T-helper 2 cell treated with Interferon-gamma antibody and Interleukin-4, amounts not matched to agents 5 μg/mL and 100 μg/mL, for 36 hours (primary cell): ENCODE measurements around the gene PIGV.
A peak's percentile ranks its signal among the peaks of the same experiment; 100 is the strongest.

Experiments
- DNase-seq: peaks from one replicate; pipeline ENCODE4 v3.0.0; 2021; ENCODE audit warnings: low spot score
- H3K27ac Mint-ChIP-seq: one replicate; pipeline ENCODE4 v1.8.0; 2021; ENCODE audit warnings: mild to moderate bottlenecking, mixed read lengths
- H3K27me3 Mint-ChIP-seq: one replicate; pipeline ENCODE4 v1.8.0; 2021; ENCODE audit warnings: low read depth, mixed read lengths
- H3K36me3 Mint-ChIP-seq: one replicate; pipeline ENCODE4 v1.8.0; 2021; ENCODE audit warnings: low read depth, mixed read lengths
- H3K4me1 Mint-ChIP-seq: one replicate; pipeline ENCODE4 v1.8.0; 2021; ENCODE audit warnings: low read depth, mixed read lengths
- H3K4me3 Mint-ChIP-seq: one replicate; pipeline ENCODE4 v1.8.0; 2022; ENCODE audit warnings: mild to moderate bottlenecking, moderate library complexity, mixed read lengths
- H3K9me3 Mint-ChIP-seq: one replicate; pipeline ENCODE4 v1.8.0; 2021; ENCODE audit warnings: mixed read lengths

PIGV gene

GRCh38 chr1:26787706-26788514 is at the start of gene PIGV:
Gene PIGV, plus strand, starts transcription at chr1:26787950. Its CDS starts 2,866 bp downstream, at chr1:26790816.
- H3K36me3 Mint-ChIP-seq, result peaks cover 6% of the 10 kb centered on the region
- H3K27ac Mint-ChIP-seq, result peak within 1 kb of the TSS; percentile 99
- no peaks in the 10 kb centered on the region for H3K27me3 Mint-ChIP-seq
- H3K9me3 Mint-ChIP-seq, result no peaks in the 10 kb centered on the region
- H3K4me3 Mint-ChIP-seq, result peak within 1 kb of the TSS; percentile 94
- peak; percentile 88 for DNase-seq
- H3K4me1 Mint-ChIP-seq, result peaks cover 65% of the 10 kb centered on the region

DNA sequence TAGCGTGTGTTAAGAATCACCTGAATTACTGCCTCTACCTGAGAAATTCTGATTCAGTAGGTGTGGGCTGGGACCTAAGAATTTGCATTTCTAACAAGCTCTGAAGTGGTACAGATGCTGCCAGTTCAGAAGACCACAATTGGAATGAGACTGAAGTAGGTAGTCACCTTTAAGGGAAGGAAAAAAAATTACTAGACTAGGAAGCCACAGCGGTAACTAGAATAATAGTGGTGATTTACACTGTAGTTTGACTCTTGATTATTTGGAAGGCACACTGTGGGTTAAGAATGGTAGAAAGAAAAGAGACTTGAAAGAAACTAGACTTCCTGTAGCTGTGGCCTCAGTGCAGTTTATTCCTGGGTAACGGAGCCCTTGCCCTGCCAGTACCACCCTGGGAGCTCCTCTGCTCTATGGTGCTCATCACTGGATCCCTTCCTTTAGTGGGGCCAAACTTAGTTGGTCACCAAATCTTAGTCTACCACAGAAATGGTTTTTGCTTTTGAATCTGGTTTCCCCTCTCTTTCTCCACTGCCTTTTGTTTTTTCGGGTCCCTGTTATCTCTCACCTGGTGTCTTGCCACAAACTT is 48.3 kb upstream of the PIGV start:
- peaks cover 47% of the 10 kb centered on the region for H3K4me1 Mint-ChIP-seq
- no peak for DNase-seq
- H3K9me3 Mint-ChIP-seq, result no peaks in the 10 kb centered on the region
- H3K4me3 Mint-ChIP-seq, result peak overlapping the region; percentile 49
- peaks cover 62% of the 10 kb centered on the region for H3K36me3 Mint-ChIP-seq
- H3K27ac Mint-ChIP-seq, result peak overlapping the region; percentile 60
- H3K27me3 Mint-ChIP-seq, result no peaks in the 10 kb centered on the region

DNA sequence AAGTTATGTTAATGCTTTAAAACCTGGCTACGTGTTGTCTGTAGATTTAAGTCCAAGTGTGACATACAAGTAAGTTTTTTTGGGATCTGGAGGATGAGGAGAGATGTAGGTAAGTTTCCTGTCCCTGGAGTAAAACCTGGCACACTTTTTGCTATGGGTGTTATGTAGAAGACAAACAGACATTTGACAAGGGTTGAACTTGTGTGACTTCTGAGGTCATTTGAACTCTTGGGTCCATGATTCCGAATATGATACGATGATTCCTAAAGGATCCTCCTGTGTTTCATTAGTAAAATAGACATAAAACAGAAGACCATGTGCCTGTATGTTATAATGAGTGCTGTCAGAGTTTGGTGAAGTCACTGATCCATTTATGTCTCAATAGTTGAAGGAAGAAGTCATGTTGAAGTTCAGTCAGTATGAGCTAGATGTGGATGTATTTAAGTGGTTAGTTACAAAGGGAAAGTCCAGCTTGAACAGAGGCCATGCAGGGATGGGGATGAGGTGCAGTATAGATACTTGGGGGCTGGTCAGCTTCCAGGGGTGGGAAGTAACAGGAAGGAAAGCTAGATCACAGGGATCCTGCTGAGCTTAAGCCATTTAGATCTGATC is 47.6 kb upstream of the PIGV start:
- no peaks in the 10 kb centered on the region for H3K27me3 Mint-ChIP-seq
- H3K27ac Mint-ChIP-seq, result peak overlapping the region; percentile 64
- peaks cover 64% of the 10 kb centered on the region for H3K36me3 Mint-ChIP-seq
- no peak overlapping the region for H3K4me3 Mint-ChIP-seq
- peaks cover 54% of the 10 kb centered on the region for H3K4me1 Mint-ChIP-seq
- DNase-seq, result no peak
- H3K9me3 Mint-ChIP-seq, result no peaks in the 10 kb centered on the region

DNA sequence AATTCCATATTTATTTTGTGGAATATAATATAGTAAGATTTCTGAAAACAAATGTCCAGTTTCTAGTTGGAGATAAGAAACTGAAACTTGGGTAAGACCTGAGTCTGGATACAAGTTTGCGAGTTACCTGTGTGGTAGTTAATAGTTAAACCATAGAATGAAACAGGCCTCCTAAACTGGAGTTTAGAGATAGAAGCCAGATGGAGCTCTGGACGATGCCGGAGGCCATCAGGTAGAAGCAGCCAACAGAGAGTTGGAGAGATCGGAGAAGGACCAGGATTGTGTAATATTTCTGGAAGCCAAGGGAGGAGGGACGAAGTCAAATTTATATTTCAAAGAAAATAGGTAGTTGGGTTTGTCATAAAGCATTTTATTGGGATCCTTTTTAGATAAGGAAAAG is 46.8 kb upstream of the PIGV start:
- Mint-ChIP-seq H3K27ac (no peak overlapping the region), H3K9me3 (no peaks in the 10 kb centered on the region), H3K27me3 (no peaks in the 10 kb centered on the region)

GRCh38 chr1:26743426-26744059 is 44.2 kb upstream of the PIGV start:
- no peaks in the 10 kb centered on the region for H3K9me3 Mint-ChIP-seq
- H3K4me1 Mint-ChIP-seq, result peaks cover 70% of the 10 kb centered on the region
- peak overlapping the region; percentile 69 for H3K4me3 Mint-ChIP-seq
- H3K36me3 Mint-ChIP-seq, result peaks cover 71% of the 10 kb centered on the region
- H3K27ac Mint-ChIP-seq, result peak overlapping the region; percentile 86
- no peak for DNase-seq
- no peaks in the 10 kb centered on the region for H3K27me3 Mint-ChIP-seq

More for the DNA sequence above, 46.8 kb upstream of the PIGV start:
- H3K4me1 Mint-ChIP-seq, result peaks cover 55% of the 10 kb centered on the region
- H3K36me3 Mint-ChIP-seq, result peaks cover 58% of the 10 kb centered on the region
- no peak overlapping the region for H3K4me3 Mint-ChIP-seq
- no peak for DNase-seq

GRCh38 chr1:26744075-26744959 is 43.4 kb upstream of the PIGV start:
- Mint-ChIP-seq H3K9me3 (no peaks in the 10 kb centered on the region), H3K27me3 (no peaks in the 10 kb centered on the region), H3K4me3 (peak overlapping the region; percentile 69), H3K36me3 (peaks cover 73% of the 10 kb centered on the region), H3K4me1 (peaks cover 68% of the 10 kb centered on the region), H3K27ac (peak overlapping the region; percentile 86)
- DNase-seq, result peak; percentile 89

GRCh38 chr1:26745191-26745590 is 42.6 kb upstream of the PIGV start:
- no peaks in the 10 kb centered on the region for H3K9me3 Mint-ChIP-seq
- peaks cover 73% of the 10 kb centered on the region for H3K36me3 Mint-ChIP-seq
- peak overlapping the region; percentile 86 for H3K27ac Mint-ChIP-seq

GRCh38 chr1:26747048-26747447 is 40.7 kb upstream of the PIGV start:
- H3K36me3 Mint-ChIP-seq, result peaks cover 67% of the 10 kb centered on the region
- peaks cover 63% of the 10 kb centered on the region for H3K4me1 Mint-ChIP-seq
- H3K9me3 Mint-ChIP-seq, result no peaks in the 10 kb centered on the region
- H3K4me3 Mint-ChIP-seq, result no peak overlapping the region
- no peak for DNase-seq
- H3K27me3 Mint-ChIP-seq, result no peaks in the 10 kb centered on the region
- no peak overlapping the region for H3K27ac Mint-ChIP-seq

More at GRCh38 chr1:26745191-26745590, 42.6 kb upstream of the PIGV start:
- Mint-ChIP-seq H3K4me3 (peak overlapping the region; percentile 69), H3K4me1 (peaks cover 66% of the 10 kb centered on the region), H3K27me3 (no peaks in the 10 kb centered on the region)
- no peak for DNase-seq

DNA sequence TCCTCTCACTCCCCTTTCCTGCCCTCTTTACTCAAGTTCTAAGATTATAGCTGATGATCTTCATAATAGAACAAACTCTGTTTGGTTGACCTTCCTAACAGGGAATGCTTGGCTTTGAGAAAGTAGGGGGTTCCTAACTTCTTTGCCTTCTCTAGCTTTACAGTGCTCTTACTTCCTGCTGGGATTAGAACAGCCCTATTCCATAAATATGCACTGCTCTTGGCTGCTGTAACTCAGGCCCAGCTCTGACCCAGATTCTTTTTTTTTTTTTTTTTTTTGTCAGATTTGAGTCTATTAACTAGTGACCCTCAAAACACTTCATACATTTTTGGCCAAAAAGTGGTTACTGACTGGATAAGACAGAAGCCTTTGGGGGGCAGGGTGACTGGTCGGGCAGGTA is 39.4 kb upstream of the PIGV start:
- Mint-ChIP-seq H3K27ac (peak overlapping the region; percentile 66), H3K36me3 (peaks cover 64% of the 10 kb centered on the region), H3K9me3 (no peaks in the 10 kb centered on the region), H3K4me3 (no peak overlapping the region), H3K4me1 (peaks cover 56% of the 10 kb centered on the region), H3K27me3 (no peaks in the 10 kb centered on the region)
- DNase-seq, result no peak

GRCh38 chr1:26749458-26749857 is 38.3 kb upstream of the PIGV start:
- DNase-seq, result no peak
- Mint-ChIP-seq H3K27ac (no peak overlapping the region), H3K4me1 (peaks cover 48% of the 10 kb centered on the region), H3K36me3 (peaks cover 64% of the 10 kb centered on the region), H3K9me3 (no peaks in the 10 kb centered on the region), H3K4me3 (no peak overlapping the region), H3K27me3 (no peaks in the 10 kb centered on the region)

GRCh38 chr1:26750428-26750827 is 37.3 kb upstream of the PIGV start:
- no peaks in the 10 kb centered on the region for H3K9me3 Mint-ChIP-seq
- peaks cover 41% of the 10 kb centered on the region for H3K4me1 Mint-ChIP-seq
- no peak overlapping the region for H3K4me3 Mint-ChIP-seq
- DNase-seq, result no peak
- H3K36me3 Mint-ChIP-seq, result peaks cover 62% of the 10 kb centered on the region
- peak overlapping the region; percentile 38 for H3K27ac Mint-ChIP-seq
- no peaks in the 10 kb centered on the region for H3K27me3 Mint-ChIP-seq

- H3K4me1 Mint-ChIP-seq, result peaks cover 35% of the 10 kb centered on the region
- H3K36me3 Mint-ChIP-seq, result peaks cover 50% of the 10 kb centered on the region
- no peaks in the 10 kb centered on the region for H3K27me3 Mint-ChIP-seq
Observed at GRCh38 chr1:26752519-26752918, 35.2 kb upstream of the PIGV start.

More at GRCh38 chr1:26752519-26752918, 35.2 kb upstream of the PIGV start:
- H3K27ac Mint-ChIP-seq, result peak overlapping the region; percentile 6
- no peaks in the 10 kb centered on the region for H3K9me3 Mint-ChIP-seq
- DNase-seq, result no peak
- H3K4me3 Mint-ChIP-seq, result no peak overlapping the region
